Caki2 (cell line): ENCODE results near the gene MCM7. TPM values are rescaled to one million over a fixed set of nuclear protein-coding genes. Genes with fewer than 3 reads are reported as not detected.

Experiments
- DNase-seq: peaks from one replicate; pipeline ENCODE4 v3.0.0-alpha.2; 2015; ENCODE audit warnings: low read depth
- in situ Hi-C: cut with HindIII; loops from 2 replicates; pipeline ENCODE4 v1.10.0; 2016; ENCODE audit warnings: low sequenced_read_pairs, low pct_unique_long_range_greater_than_20kb, mixed read lengths
- total RNA-seq: library from RNA; depleted of rRNA; stranded (reverse); fragments of >200 nt; shearing (Covaris generic); gene quantifications from 2 replicates; pipeline ENCODE4 v1.2.3, GENCODE V29; 2014; ENCODE audit warnings: low replicate concordance

MCM7 gene
- total RNA-seq, 1 experiment from 2014 or later, result 243 TPM

GRCh38 chr7:100126239-100126930 lies 25.2 kb upstream of the MCM7 start:
- DNase-seq, result no peak

GRCh38 chr7:100124301-100125230 lies 23.4 kb upstream of the MCM7 start:
- in situ Hi-C loops, result no loop called here
- DNase-seq, result no peak

More at GRCh38 chr7:100126239-100126930, 25.2 kb upstream of the MCM7 start:
- in situ Hi-C loops, result no loop called here

- in situ Hi-C loops, result no loop called here
- no peak for DNase-seq
These were observed 21.4 kb upstream of the MCM7 start for GRCh38 chr7:100122568-100122967.

GRCh38 chr7:100122067-100122466 lies 20.9 kb upstream of the MCM7 start:
- in situ Hi-C loops, result no loop called here
- DNase-seq, result no peak

GRCh38 chr7:100120733-100121036 lies 19.5 kb upstream of the MCM7 start:
- in situ Hi-C loops, result no loop called here
- DNase-seq, result no peak

- DNase-seq, result no peak
- in situ Hi-C loops, result no loop called here
These were observed 19.0 kb upstream of the MCM7 start for GRCh38 chr7:100119970-100120732.

- DNase-seq, result peak; percentile 89
- in situ Hi-C loops, result no loop called here
These were observed 18.1 kb upstream of the MCM7 start, which contains the start of the genes CNPY4 and TAF6 for GRCh38 chr7:100119072-100119969. Gene CNPY4 (plus strand): TSS chr7:100119634. CDS start chr7:100119745, 111 bp downstream. Gene TAF6 (minus strand): TSS chr7:100119358. CDS start chr7:100114209, 5,149 bp downstream.

GRCh38 chr7:100118388-100119071 lies 17.3 kb upstream of the MCM7 start:
- no peak for DNase-seq
- in situ Hi-C loops, result no loop called here

- in situ Hi-C loops, result no loop called here
- DNase-seq, result no peak
These were observed 13.8 kb upstream of the MCM7 start for GRCh38 chr7:100115026-100115425.

- in situ Hi-C loops, result no loop called here
These were observed 10.7 kb upstream of the MCM7 start for GRCh38 chr7:100111914-100112313.

GRCh38 chr7:100111156-100111555 lies 10.0 kb upstream of the MCM7 start:
- in situ Hi-C loops, result no loop called here

More at GRCh38 chr7:100111914-100112313, 10.7 kb upstream of the MCM7 start:
- DNase-seq, result no peak

GRCh38 chr7:100109521-100110163 lies 8.4 kb upstream of the MCM7 start:
- no peak for DNase-seq
- in situ Hi-C loops, result no loop called here

More at GRCh38 chr7:100111156-100111555, 10.0 kb upstream of the MCM7 start:
- DNase-seq, result no peak

- in situ Hi-C loops, result no loop called here
- no peak for DNase-seq
These were observed 6.7 kb upstream of the MCM7 start for GRCh38 chr7:100107890-100108289.

- in situ Hi-C loops, result no loop called here
- no peak for DNase-seq
These were observed 6.0 kb upstream of the MCM7 start for GRCh38 chr7:100107125-100107737.

- in situ Hi-C loops, result no loop called here
- no peak for DNase-seq
These were observed 5.4 kb upstream of the MCM7 start for GRCh38 chr7:100106633-100107032.

- in situ Hi-C loops, result no loop called here
These were observed 4.3 kb upstream of the MCM7 start for GRCh38 chr7:100105534-100105933.

More at GRCh38 chr7:100105534-100105933, 4.3 kb upstream of the MCM7 start:
- no peak for DNase-seq
